ENCODE results near the gene TPP2.

DNA sequence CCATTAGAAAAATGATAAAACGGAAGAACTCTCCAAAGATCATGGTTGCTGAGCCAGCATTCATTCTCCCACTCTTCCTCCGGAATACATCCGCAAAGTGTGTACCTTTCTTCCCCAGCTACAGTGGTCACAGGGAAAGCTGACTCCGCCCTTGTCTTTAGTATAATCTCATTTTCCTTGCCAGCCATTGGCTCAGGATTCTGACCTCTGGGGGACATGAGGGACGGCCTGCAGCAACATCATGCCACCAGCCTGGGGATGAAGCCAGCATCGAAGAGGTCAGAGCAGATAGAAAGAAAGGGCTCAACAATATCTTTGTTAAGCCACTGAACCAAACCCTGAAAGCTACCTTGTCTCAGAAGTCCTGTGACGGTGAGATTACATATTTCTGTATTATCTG, 46.3 kb upstream of the TPP2 start:
- TF ChIP-seq POLR2A (IDR thresholded peaks at IDR 0.05; ENCODE audit: low read depth, low read length): no peak
- no peak for TF ChIP-seq TAF1 (IDR thresholded peaks at IDR 0.05; ENCODE audit: borderline replicate concordance, low read depth, low read length)

Measured in GM12892 (cell line).